K562 (cell line): ENCODE data around the gene GDAP1L1. TPM values are rescaled to one million over a fixed set of nuclear protein-coding genes. Genes with fewer than 3 reads are reported as not detected.

Source experiments
- ATAC-seq: fragments of 200-7000 bp; cut with Tn5 transposase; 3 replicates; pipeline ENCODE4 v1.9.1; 2020; ENCODE audit warnings: moderate library complexity
- BruUV-seq: library from RNA; stranded (reverse); fragments of 400-500 nt; replicated peaks from 2 replicates; lab custom pipeline; 2021; lab: Mats Ljungman, UMichigan
- CTCF ChIA-PET: fragments of 300-600 bp; formaldehyde crosslinking; extraction: SDS; loops from one replicate; lab custom pipeline; 2021; ENCODE audit warnings: low intra/inter-chr PET ratio; lab: Yijun Ruan, JAX
- POLR2A ChIA-PET: fragments of 300-600, 350-650 bp; sonication (Branson Sonifier 250); formaldehyde crosslinking; extraction: SDS; loops from one replicate; lab custom pipeline; 2021; ENCODE audit warnings: antibody characterized with exemption, inconsistent platforms; lab: Yijun Ruan, JAX
- DNase-seq, 4 experiments: peaks; one replicate each; pipeline versions ENCODE4 v3.0.0 to v3.0.0-alpha.2; 2011 to 2018; ENCODE audit warnings: low spot score in 3 of 4, mixed read lengths in 3 of 4; ENCODE audit errors: extremely low read depth in 1 of 4
- FAIRE-seq: peaks from 2 replicates; lab custom pipeline; 2011; peaks lifted over from hg19 to GRCh38; lab: Jason Lieb, UNC
- H2AFZ ChIP-seq: 2 replicates; pipeline ENCODE4 v1.6.0; 2011; ENCODE audit warnings: low read depth, low read length, control low read depth, inconsistent platforms
- H3K27ac ChIP-seq: fragments of 200-600 bp; 3 replicates; pipeline ENCODE4 v1.8.0; 2011; ENCODE audit warnings: low read depth, mild to moderate bottlenecking, control low read depth, inconsistent platforms, low read length, moderate library complexity, mixed read lengths; ENCODE audit errors: extremely low read depth
- H3K27me3 ChIP-seq, 2 experiments: fragments of 300-600 bp in 1 of 2; 2 replicates in 1 of 2; 3 replicates in 1 of 2; pipeline versions ENCODE4 v1.6.0 to v1.8.0; 2011; ENCODE audit warnings: inconsistent platforms in 2 of 2, low read length in 2 of 2, mild to moderate bottlenecking in 1 of 2, mixed read lengths in 1 of 2, moderate library complexity in 1 of 2; ENCODE audit not compliant: control insufficient read depth in 2 of 2, insufficient read depth in 2 of 2
- H3K36me3 ChIP-seq: fragments of 300-600 bp; 3 replicates; pipeline ENCODE4 v1.8.0; 2011; ENCODE audit warnings: mild to moderate bottlenecking, low read length, inconsistent platforms; ENCODE audit not compliant: control insufficient read depth, insufficient read depth
- H3K4me1 ChIP-seq, 2 experiments: fragments of 200-600 bp in 1 of 2; replicated peaks in 1 of 2; 2 replicates in 1 of 2; 3 replicates in 1 of 2; pipeline versions ENCODE4 v1.5.1 to v1.8.0; 2011; ENCODE audit warnings: inconsistent platforms in 2 of 2, low read length in 2 of 2, mild to moderate bottlenecking in 1 of 2, mixed read lengths in 1 of 2, moderate library complexity in 1 of 2; ENCODE audit not compliant: control insufficient read depth in 2 of 2, insufficient read depth in 2 of 2
- H3K4me2 ChIP-seq: 2 replicates; pipeline ENCODE4 v1.6.1; 2011; ENCODE audit warnings: low read length, control low read depth, inconsistent platforms, mixed read lengths; ENCODE audit not compliant: insufficient read depth
- H3K4me3 ChIP-seq: fragments of 200-600 bp; sonication (generic), shearing (Covaris generic); 2 replicates; pipeline ENCODE4 v1.5.1; 2016; ENCODE audit warnings: control low read depth, inconsistent platforms
- H3K79me2 ChIP-seq: fragments of 200-600 bp; 3 replicates; pipeline ENCODE4 v1.8.0; 2011; ENCODE audit warnings: low read length, inconsistent platforms; ENCODE audit not compliant: control insufficient read depth, insufficient read depth
- H3K9ac ChIP-seq, 2 experiments: 2 replicates each; pipeline versions ENCODE4 v1.6.0 to v1.6.1; 2011; ENCODE audit warnings: low read depth in 2 of 2, low read length in 2 of 2, control low read depth in 1 of 2, inconsistent platforms in 1 of 2, mild to moderate bottlenecking in 1 of 2, mixed read lengths in 1 of 2; ENCODE audit not compliant: insufficient read depth in 1 of 2
- H3K9me1 ChIP-seq: one replicate; pipeline ENCODE4 v1.6.0; 2011; ENCODE audit warnings: inconsistent platforms, mild to moderate bottlenecking, low read length, moderate library complexity; ENCODE audit not compliant: control insufficient read depth, insufficient read depth
- H3K9me3 ChIP-seq: replicated peaks from 2 replicates; pipeline ENCODE4 v1.5.1; 2011; ENCODE audit warnings: low read depth, low read length, inconsistent platforms; ENCODE audit not compliant: control insufficient read depth, insufficient read depth
- H4K20me1 ChIP-seq: replicated peaks from 2 replicates; pipeline ENCODE4 v1.6.1; 2011; ENCODE audit warnings: low read length, inconsistent platforms, mixed read lengths; ENCODE audit not compliant: control insufficient read depth, insufficient read depth
- CHAMP1 ChIP-seq: fragments of 450-650 bp; IDR thresholded peaks from 2 replicates; pipeline ENCODE4 v1.6.1; 2016; ENCODE audit warnings: mild to moderate bottlenecking
- EGR1 ChIP-seq: fragments of 450-650 bp; conservative IDR thresholded peaks from 2 replicates; pipeline ENCODE4 v1.6.1; 2017; ENCODE audit warnings: mild to moderate bottlenecking
- MCM2 ChIP-seq: fragments of 450-650 bp; IDR thresholded peaks from 2 replicates; pipeline ENCODE4 v1.6.1; 2017; ENCODE audit warnings: low read depth, mild to moderate bottlenecking
- POLR3G ChIP-seq: IDR thresholded peaks from 2 replicates; pipeline ENCODE4 v1.6.1; 2011; ENCODE audit not compliant: insufficient read length, insufficient replicate concordance; ENCODE audit errors: extremely low read depth
- RNF219 ChIP-seq: fragments of 250-450 bp; sonication (Bioruptor Pico); IDR thresholded peaks from 2 replicates; pipeline ENCODE4 v1.5.0; 2022; ENCODE audit warnings: mild to moderate bottlenecking
- ZNF165 ChIP-seq: fragments of 250-450 bp; sonication (Bioruptor Pico); IDR thresholded peaks from 2 replicates; pipeline ENCODE4 v1.4.0; 2020; ENCODE audit warnings: borderline replicate concordance
- WGBS: fragments of 100-300 bp; shearing (Covaris generic); methylation state at CpG from one replicate; pipeline ENCODE4 v1.1.6; 2016; ENCODE audit warnings: low coverage, mixed read lengths; ENCODE audit not compliant: insufficient coverage; ENCODE audit errors: missing lambda C conversion rate; 5-methylcytosine and 5-hydroxymethylcytosine counted together
- in situ Hi-C: fragments of 300-500 bp; cut with MboI; formaldehyde crosslinking; loops from 4 replicates; pipeline ENCODE4 v1.15.0; 2018; ENCODE audit warnings: inconsistent platforms, mixed read lengths
- intact Hi-C: fragments of 100-400 bp; cut with micrococcal nuclease; formaldehyde crosslinking; loops from 2 replicates; pipeline ENCODE4 v1.14.2; 2022
- polyA plus RNA-seq, 8 experiments: library from polyadenylated mRNA; depleted of rRNA in 4 of 8; stranded (reverse) in 5 of 8; unstranded in 3 of 8; fragments of >200 nt; fragmentation: Nextera tagmentation in 2 of 8; fragmentation: Illumina TruSeq in 1 of 8; extraction: Ambion mirVana in 2 of 8; extraction: Trizol in 1 of 8; gene quantifications; 2 replicates each; pipeline versions ENCODE4 v1.2.1 to v1.2.3, GENCODE V29; 2011 to 2014; ENCODE audit warnings: inconsistent platforms in 1 of 8, missing spikeins in 1 of 8
- total RNA-seq, 7 experiments: library from RNA; depleted of rRNA in 6 of 7; stranded (reverse); fragments of >200 nt in 6 of 7; fragmentation: Illumina TruSeq in 2 of 7; extraction: Trizol in 2 of 7; gene quantifications; 2 replicates each; pipeline versions ENCODE4 v1.2.1 to v1.2.3, GENCODE V29; 2011 to 2021; ENCODE audit warnings: low replicate concordance in 1 of 7

The GDAP1L1 gene
- total and polyA plus RNA-seq, 9 of the 15 experiments (the other 6 are each of a cell fraction or from before 2014, with no cell fraction given), result 0.06 to 0.40 (median 0.19) TPM; not detected in 5

- TF ChIP-seq RNF219 (CRISPR knock-in tag), result no peak
These were observed 77.2 kb downstream of the GDAP1L1 start (continued) for GRCh38 chr20:44324343-44324742.

GRCh38 chr20:44326391-44327159 lies 79.5 kb downstream of the GDAP1L1 start:
- Histone ChIP-seq H4K20me1 (0 out of 2 replicates have a peak, but pooled peaks cover 4% of the 10 kb centered on the region), H3K9ac (no peak overlapping the region), H2AFZ (no peak overlapping the region), H3K4me2 (no peak overlapping the region), H3K9me1 (no peaks in the 10 kb centered on the region), H3K36me3 (no peaks in the 10 kb centered on the region), H3K79me2 (no peaks in the 10 kb centered on the region), H3K27ac (no peak overlapping the region), H3K9me3 (no peaks in the 10 kb centered on the region), H3K4me1 (peaks cover 0 to 5% of the 10 kb centered on the region in 2 experiments; a peak in 1 of 5 replicates), H3K27me3 (peaks cover 7 to 30% of the 10 kb centered on the region in 2 experiments), H3K4me3 (no peak overlapping the region)
- no peak for ATAC-seq
- 20% methylated on average over 22 of the region's 50 CpGs for WGBS
- ChIA-PET POLR2A (no interaction called here), CTCF (interaction anchor here (0.6 kb wide), 1 partner anchor 994 kb away, joined by 3 read pairs; no protein-coding TSS in a partner anchor)
- no peak for FAIRE-seq
- intact Hi-C loops, result no loop called here
- no TSS peak for BruUV-seq
- TF ChIP-seq CHAMP1 (no peak), ZNF165 (CRISPR knock-in tag) (no peak), POLR3G (no peak), EGR1 (peak; percentile 41), MCM2 (no peak)
- peak in 2 of 4 experiments; percentile 55 to 61 for DNase-seq
- in situ Hi-C loops, result no loop called here
